HG03066 (cell line): Measurements from ENCODE around the gene FUZ.
"Not testable (repeated sequence)": the region's sequence is repeated elsewhere in the genome, so short reads cannot be mapped to it uniquely, and the experiment has no call there.

ENCODE experiments used
- ATAC-seq: cut with Tn5 transposase; IDR thresholded peaks from one replicate; pipeline ENCODE4 v1.9.1; 2021; ENCODE audit warnings: low read depth; ENCODE audit not compliant: unreplicated experiment

Gene FUZ

DNA sequence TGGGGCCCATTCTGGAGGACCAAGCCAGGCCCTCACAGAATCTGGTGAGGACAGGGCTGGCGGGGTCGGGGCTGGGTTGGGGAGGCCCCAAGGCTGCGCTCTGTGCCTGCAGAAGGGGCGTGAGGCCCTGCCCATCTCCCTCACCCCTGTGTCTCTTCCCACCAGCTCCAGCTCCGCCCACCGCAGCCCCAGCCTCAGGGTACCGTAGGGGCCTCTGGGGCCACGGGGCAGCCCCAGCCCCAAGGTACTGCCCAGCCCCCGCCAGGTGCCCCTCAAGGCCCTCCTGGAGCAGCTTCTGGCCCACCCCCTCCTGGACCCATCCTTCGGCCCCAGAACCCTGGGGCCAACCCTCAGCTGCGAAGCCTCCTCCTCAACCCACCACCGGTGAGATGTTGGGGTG lies 22.5 kb upstream of the FUZ start:
- no peak for ATAC-seq

DNA sequence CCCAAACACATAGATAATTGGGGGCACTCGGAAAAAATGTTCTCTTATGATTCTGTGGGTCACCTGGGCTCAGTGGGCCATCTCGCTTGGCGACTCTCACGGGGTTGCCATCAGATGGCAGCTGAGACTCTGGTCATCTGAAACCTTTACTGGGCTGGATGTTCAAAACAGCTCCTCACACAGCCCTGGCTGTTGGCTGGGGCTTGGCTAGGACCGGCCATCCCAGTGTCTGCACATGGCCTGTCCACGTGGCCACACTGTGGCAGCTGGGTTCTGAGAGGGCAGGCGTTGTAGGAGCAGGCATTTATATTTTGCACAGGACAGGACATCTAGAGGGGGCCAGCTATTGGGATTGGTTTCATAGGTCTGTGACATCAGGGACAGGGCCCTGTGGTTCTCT lies 20.5 kb upstream of the FUZ start:
- no peak for ATAC-seq

DNA sequence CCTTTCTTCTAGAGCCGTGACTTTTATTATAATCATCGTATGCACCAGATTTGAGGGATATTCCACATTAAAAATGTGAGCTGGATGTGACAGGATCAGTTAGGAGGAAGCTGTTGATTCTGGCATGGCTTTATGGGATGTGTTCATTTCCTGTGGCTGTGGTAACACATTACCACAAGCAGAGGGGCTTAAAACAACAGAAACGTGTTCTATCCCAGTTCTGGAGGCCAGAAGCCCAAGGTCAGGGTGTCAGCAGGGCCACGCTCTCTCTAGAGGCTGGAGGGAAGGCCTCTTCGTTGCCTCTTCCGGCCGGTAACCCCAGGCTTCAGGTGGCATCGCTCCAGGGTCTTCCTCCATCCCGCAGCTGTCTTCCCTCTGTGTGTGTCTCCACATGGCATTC lies 19.5 kb upstream of the FUZ start:
- ATAC-seq: no peak

DNA sequence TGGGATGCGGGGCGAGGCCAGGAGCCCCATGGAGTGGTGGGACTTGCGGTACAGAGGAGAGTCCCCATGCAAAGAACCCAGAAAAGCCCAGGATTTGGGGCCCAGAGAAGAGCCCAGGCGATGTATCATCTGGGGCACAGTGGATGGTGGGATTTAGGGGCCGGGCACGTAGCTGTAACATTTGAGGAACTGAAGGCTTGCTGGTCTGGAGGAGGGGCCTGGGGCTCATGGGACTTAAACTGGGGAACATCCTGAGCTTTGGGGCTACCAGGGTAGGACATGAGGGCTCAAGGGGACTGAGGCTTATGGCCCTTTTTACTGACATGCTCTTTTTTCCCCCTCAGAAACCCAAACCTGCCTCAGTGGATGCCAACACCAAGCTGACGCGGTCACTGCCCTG lies 18.5 kb upstream of the FUZ start:
- ATAC-seq: no peak

DNA sequence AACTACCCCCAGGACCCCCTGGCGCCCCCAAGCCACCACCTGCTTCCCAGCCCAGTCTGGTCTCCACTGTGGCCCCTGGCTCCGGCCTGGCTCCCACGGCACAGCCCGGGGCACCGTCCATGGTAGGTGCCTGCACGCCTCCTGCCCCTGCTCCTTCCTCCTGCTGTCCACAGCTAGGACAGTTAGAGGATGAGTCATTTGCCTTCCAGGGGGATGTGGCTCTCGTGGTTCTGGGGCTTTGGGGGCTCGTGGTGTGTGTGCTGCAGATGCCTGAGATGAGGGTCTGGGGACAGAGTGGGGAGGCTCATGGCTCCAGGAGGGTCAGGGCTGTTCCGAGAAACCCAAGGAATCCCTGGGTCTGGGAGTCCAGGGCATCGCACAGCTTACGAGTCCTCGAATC lies 17.7 kb upstream of the FUZ start:
- ATAC-seq: no peak

DNA sequence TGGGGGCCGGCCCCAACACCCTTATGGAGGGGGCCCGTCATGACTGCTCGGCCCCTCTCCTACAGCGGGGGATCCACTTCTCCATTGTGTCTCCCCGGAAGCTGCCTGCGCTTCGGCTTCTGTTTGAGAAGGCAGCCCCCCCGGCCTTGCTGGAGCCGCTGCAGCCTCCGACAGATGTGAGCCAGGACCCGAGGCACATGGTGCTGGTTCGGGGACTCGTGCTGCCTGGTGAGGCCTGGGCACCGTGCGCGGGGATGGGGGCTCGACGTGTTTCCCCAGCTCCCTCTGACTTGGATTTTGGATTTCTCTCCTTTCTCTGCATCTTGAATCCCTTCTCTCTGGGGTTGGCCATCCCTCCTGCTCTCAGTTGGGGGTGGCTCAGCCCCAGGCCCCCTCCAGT lies 16.6 kb upstream of the FUZ start:
- ATAC-seq: no peak

DNA sequence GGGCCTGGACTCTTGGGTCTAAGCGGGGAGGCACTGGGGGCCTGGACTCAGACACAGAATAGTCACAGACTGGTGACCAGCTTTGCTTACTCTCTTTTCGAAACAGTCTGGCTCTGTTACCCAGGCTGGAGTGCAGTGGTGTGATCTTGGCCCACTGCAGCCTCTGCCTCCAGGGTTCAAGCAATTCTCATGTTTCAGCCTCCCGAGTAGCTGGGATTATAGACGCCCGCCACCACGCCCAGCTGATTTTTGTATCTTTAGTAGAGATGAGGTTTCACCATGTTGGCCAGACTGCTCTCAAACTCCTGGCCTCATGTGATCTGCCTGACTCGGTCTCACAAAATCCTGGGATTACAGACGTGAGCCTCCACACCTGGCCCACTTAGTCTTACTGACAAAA lies 16.1 kb upstream of the FUZ start:
- ATAC-seq: no peak

DNA sequence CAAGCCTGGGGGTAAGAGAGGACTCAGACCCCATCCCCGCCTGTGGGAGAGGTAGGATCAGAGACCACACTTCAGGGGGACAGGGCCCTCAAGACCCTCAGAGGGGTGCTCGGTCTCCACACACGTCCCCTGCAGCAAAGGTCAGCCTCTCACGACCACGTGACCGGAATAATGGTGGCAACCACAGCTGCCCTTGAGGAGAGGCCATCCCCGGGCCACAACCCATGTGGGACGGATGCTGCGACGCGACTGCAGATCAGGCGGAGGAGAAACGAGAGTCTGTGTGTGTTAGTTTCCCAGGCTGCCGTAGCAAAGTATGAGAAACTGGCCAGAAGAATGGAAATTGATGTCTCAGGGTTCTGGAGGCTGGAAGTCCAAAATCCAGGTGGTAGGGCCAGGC lies 13.9 kb upstream of the FUZ start:
- ATAC-seq: no peak

DNA sequence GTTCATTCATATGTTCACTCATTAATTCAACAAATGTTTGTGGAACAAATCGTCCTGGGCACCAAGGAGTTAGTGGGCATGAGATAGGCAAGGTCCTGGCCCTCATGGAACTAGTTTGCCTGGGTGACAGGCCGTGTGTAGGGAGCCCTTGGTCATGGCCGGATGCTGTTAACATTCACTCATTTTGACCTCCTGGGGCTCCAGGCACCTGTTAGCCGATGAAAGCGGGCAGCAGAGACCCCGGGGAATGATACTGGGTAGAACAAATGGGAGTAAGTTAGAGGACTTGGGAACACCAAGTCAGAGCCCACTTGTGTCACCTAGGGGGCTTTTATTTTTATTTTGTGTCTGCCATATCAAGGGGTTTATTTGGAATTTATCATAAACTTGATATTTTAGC lies 11.6 kb upstream of the FUZ start:
- ATAC-seq: no peak

DNA sequence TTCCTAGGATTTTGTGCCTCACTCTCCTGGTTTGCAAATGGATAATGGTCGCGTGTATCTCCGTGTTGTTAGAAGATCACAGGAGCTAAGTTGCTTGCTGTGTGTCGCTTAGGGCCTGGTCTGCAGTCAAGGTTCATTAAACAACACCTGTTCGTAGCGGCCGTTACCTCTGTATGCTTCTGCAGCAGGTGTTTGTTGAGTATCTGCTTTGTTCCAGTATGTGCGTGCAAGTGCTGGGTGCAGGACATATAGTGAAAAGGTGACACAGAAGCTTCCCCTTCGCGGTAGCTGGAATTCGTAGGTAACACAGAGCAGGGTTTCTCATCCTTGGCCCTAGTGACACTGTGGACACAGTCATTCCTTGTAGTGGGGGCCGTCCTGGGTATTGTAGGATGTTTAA lies 10.4 kb upstream of the FUZ start:
- ATAC-seq: no peak

DNA sequence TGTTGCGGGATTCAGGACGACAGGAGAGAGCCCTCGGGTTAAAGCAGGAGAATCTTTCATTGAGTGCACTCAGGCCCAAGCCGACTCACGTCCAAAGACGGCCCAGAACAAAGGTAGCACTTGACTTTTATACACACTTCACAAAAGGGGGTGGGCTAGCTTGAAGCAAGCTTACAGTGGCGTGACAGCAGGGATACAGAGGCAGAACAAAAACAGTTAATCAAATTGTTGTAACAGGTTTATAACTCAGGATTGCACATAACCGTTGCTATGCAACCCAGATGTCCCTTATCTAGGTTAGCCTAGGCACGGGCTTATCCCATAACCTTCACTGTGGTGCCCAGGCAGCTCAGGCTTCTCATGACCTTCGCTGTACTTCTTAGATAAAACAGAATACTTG lies 7.0 kb upstream of the FUZ start:
- ATAC-seq: no peak

DNA sequence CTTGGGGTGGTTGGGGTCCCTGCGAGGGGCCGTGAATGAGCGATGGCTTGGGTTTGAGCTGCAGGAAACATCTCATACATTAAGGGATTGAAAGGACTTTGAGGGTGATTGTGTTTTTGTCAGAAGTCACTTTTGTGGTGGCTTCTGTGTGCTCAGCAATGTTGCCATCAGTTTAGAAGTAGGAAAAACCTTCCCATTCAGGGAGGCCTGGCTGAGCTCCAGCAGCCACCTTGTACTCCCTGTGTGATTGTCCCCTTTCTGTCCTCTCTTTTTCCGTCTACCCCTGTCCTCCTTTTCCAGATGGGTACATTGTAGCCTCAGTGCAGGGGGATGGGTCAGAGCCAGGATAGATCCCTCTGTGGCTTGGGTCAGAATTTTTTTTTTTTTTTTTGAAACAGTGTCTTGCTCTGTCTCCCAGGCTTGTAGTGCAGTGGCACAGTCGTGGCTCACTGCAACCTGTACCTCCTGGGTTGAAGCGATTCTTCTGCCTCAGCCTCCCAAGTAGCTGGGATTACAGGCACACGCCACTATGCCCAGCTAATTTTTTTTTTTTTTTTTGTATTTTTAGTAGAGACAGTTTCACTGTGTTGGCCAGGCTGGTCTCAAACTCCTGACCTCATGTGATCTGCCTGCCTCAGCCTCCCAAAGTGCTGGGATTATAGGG lies 6.5 kb upstream of the FUZ start:
- not testable (repeated sequence) for ATAC-seq

DNA sequence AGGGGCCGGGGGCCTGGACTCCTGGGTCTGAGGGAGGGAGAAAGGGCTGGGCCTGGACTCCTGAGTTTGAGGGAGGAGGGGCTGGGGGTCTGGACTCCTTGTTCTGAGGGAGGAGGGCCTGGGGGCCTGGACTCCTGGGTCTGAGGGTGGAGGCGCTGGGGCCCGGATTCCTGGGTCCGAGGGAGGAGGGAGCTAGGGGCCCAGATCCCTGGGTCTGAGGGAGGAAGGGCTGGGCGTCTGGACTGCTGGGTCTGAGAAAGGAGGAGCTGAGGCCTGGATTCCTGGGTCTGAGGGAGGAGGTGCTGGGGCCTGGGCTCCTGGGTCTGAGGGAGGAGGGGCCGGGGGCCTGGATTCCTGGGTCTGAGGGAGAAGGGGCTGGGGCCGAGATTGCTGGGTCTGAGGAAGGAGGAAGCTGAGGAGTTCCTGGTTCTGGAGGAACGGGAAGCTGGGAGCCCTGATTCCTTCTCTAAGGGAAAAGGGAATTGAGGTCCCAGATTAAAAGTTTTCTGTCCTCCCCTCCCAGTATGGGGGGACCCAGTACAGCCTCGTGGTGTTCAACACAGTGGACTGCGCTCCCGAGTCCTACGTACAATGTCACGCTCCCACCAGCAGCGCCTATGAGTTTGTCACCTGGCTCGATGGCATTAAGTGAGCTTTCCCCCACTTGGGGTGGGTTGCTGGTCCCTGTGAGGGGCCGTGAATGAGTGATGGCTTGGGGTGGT lies 5.7 kb upstream of the FUZ start:
- ATAC-seq: no peak

DNA sequence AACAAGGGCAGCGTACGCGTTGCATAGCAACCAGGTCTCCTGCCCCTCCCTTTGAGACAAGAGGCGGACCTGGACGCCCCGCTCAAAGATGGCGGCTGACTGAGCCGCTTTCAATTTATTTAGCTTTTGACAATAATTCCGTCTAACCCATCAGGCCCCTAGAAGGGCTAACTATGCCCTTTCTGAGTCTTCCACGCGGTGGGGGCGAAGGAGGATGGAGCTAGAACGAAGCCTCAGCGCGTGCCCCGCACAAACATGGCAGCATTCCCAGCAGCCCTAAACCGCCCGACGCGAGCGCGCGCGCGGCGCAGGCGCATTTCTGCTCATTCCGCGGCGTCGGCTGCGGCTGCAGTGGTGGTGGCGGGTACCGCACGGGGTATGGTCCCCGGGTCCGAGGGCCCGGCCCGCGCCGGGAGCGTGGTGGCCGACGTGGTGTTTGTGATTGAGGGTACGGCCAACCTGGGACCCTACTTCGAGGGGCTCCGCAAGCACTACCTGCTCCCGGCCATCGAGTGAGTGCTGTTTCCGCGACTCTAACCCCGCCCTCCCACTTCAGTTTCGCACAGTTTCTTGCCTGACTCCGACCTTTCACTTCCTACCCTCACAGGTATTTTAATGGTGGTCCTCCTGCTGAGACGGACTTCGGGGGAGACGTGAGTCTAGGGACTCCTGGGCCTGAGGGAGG lies 5.0 kb upstream of the FUZ start, which contains the start of gene MED25:
MED25 (plus strand) TSS at position 326 of the 685 bp plus-strand sequence; CDS start at position 379, 53 bp downstream.
- peak; percentile 61 for ATAC-seq

DNA sequence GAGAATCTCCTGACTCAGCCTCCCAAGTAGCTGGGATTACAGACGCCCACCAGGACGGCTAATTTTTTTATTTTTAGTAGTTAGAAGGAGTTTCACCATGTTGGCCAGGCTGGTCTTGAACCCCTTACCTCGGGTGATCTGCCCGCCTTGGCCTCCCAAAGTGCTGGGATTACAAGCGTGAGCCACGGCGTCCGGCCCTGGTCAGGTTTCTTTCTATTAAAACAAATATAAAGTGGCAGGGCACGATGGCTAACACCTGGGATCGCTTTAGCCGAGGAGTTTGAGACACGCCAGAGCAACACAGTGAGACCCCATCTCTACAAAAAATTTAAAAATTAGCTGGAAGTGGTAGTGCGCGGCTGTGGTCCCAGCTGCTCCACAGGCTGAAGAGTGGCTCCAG lies 3.5 kb upstream of the FUZ start:
- ATAC-seq: no peak

DNA sequence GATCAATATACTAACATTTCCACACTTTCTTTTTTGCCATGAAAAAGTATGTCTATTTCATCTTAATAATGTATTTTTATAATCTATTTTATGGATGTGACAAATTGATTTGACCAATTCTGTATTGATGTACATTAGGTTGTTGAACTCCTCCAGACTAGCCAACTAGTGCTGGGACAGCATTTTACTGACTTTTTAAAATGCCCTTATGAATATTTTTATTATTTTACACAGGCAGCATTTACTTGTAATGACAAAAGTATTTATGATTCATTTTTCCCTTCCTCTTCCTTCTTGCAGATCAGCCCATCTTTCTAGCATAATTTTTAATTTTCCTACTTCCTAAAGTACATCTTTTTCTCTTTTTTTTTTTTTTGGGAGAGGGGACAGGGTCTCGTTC lies 918 bp upstream of the FUZ start:
- no peak for ATAC-seq

DNA sequence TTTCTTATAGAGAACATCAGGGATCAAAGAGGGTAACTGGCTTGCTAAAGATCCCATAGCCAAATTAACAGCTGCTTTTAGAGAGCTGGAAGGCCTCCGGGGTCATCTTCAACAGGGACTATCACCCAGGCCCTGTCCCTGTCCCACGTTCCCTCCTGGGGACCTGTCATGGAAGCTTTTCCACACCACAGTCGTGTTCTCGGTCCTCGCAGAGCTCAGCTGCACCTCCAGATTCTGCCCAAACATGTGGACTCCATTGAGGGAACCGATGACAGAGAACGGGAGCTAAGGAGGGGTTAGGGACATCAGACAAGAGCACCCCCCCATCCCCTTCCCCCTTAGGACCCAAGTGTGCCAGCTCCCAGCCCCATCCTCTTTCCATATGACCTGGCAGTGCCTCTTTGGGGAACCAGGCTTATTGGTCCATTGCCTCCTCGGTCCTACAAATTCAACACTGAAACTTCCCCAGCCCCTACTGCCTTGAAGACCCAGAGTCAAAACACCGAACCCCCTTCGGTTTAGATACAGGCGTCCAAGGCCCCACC lies 568 bp downstream of the FUZ start:
- ATAC-seq: no peak

DNA sequence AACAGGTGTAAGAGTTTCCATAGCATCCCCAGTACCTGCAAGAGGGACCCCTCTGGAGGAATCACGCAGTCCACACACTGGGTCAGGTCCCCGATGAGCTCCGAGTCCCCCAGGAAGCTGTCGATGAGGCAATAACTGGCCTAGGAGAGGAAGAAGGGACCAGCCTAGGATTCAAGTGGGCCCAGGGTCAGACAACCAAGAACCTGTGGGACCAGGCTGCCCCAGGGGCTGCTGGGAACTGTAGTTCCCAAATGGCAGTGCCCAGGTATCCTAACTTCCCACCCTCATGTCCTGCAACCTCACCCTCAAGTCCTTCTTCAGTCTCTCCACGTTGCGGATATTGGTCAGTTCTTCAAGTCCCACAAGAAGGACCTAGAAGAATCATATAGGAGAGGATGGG lies 1.8 kb downstream of the FUZ start:
- no peak for ATAC-seq

DNA sequence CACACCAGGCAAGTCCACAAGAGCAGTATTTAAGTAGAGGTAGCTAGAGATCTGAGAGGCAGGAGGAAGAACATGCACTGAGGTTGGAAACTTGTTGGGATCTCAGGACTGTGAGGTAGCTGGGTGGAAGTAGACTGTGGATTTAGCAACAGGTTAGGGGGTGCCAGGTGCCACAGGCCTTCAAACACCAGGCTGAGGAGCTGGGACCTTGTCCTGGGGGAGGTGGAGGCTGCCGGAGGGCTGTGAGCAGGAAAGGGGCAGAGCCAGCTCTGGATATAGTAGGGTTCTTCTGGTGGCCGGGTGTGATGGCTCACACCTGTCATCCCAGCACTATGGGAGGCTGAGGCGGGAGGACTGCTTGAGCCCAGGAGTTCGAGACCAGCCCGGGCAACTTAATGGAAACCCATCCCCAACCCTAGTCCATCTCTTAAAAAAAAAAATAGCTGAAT lies 3.1 kb downstream of the FUZ start:
- ATAC-seq: no peak

DNA sequence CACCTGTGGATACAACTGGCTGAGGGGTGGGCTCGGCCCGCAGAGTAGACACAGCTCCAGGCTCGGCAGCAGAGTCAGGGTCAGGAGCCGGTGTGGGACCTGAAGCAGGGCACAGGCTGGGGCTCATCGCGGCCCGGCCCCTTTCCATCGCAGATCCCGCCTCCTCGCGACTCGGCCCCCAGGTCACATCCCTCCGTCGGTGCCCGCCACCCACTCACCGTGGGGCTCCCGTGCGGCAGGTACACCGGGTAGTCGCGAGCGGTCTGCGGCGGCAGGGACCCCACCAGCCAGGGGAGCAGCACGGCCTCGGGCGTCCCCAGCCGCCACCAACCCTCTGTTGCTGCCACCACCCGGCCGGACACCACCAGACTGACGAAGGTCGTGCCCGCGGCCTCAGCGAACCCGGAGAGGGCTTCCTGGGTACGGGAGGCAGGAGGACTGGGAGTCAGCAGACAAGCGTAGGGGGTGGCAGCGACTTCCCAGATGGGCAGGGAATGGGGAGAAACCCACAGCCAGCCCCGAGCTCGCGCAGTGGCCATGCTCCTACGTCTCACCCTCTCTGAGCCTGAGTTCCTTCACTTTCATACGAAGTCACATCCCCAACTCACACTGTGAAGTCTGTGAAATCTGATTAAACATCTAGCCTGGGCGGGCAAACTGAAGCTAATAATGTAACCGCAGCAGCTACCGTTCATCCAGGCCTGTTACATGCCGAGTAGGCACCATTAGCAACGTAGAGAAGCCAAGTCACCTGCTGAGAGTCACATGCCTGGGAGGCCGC lies 3.7 kb downstream of the FUZ start:
- no peak for ATAC-seq

DNA sequence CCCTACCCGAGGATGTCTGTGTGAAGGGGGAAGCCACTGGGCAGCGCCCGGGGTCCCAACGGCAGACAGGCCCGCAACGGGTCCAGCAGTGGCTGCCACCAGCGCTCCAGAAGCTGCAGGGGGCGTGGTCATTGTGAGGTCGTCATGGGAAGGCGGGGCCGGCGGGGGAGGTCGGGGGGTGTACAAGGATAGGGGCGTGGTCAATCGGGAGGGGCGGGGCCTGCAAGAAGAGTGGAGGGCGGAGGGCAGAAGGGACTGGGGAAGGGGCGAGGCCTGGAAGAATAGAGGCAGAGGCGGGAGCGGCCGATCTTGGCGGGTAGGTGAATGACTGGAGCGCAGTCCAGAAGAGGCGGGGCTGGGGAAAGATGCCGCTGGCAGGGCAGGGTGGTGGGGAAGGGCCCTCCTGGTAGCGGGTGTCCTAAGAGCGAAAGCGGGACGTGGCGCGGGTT lies 4.4 kb downstream of the FUZ start:
- ATAC-seq: no peak
